GOT3 (cell line): ENCODE results near the gene ZNRD2.
"Not testable (repeated sequence)": the region's sequence is repeated elsewhere in the genome, so short reads cannot be mapped to it uniquely, and the experiment has no call there.

Experiments used
- DNase-seq: peaks from one replicate; lab custom pipeline; 2025; ENCODE audit warnings: mixed read lengths; lab: John Stamatoyannopoulos, UW

ZNRD2 gene, protein sequence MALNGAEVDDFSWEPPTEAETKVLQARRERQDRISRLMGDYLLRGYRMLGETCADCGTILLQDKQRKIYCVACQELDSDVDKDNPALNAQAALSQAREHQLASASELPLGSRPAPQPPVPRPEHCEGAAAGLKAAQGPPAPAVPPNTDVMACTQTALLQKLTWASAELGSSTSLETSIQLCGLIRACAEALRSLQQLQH

GRCh38 chr11:65569973-65570918 is at the start of gene ZNRD2:
Gene ZNRD2, plus strand, starts transcription at chr11:65570477. Its CDS starts 15 bp downstream, at chr11:65570492.
- DNase-seq = peak; percentile 90

GRCh38 chr11:65521777-65522521 is 48.3 kb upstream of the ZNRD2 start:
- DNase-seq = not testable (repeated sequence)

DNA sequence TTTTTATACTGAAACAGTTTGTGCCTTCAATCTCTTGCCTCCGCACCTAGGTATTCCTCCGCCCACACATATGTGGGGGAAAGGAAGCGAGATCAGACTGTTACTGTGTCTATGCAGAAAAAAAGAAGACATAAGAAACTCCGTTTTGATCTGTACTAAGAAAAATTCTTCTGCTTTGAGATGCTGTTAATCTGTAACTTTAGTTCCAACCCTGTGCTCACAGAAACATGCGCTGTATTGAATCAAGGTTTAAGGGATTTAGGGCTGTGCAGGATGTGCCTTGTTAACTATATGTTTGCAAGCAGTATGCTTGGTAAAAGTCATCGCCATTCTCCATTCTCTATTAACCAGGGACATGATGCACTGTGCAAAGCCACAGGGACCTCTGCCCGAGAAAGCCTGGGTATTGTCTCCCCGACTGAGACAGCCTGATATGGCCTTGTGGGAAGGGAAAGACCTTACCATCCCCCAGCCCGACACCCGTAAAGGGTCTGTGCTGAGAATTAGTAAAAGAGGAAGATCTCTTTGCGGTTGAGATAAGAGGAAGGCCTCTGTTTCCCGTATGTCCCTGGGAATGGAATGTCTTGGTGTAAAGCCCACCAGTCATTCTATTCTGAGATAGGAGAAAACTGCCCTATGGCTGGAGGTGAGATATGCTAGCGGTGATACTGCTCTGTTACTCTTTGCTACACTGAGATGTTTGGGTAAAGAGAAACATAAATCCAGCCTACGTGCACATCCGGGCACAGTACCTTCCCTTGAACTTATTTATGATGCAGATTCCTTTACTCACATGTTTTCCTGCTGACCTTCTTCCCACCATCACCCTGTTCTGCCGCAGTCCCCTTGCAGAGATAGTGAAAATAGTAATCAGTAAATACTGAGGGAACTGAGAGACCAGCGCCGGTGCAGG is 47.3 kb upstream of the ZNRD2 start:
- DNase-seq = not testable (repeated sequence)

- not testable (repeated sequence) for DNase-seq
Measured at GRCh38 chr11:65523631-65523968, 46.7 kb upstream of the ZNRD2 start.

DNA sequence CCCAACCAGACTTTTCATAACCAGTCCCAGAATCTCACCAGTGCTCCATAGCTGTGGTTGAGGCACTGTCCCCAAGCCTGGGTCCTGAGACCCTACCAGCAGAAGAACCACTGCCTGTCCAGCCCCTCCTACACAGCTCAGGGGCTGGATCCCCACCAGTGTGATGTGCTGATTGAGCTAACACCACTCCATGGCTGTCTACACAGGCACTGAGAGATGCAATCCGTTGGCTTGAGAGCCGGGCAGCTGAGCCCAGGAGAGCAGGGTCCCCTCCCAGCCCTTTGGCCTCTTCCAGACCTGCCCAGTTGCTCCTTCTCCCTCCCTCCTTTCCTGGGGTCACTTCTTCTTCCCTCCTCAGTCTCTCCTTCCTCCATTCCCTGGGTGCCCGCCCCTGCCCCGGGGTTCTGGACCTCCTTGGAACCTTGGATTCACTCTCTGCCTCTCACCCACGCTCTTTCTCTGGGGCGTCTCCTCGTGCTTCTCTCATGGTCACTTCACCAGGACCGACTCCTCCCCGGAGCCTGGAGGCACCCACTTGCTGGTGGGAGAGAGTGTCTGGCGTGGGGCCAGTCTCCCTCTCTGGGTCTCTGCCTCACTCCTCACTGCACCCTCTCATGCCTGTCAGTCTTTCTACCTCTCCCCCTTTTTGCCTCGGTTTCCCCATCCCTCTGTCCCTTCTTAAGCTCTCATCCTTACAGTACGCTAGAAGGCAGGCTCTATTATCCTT is 46.1 kb upstream of the ZNRD2 start:
- no peak for DNase-seq

DNA sequence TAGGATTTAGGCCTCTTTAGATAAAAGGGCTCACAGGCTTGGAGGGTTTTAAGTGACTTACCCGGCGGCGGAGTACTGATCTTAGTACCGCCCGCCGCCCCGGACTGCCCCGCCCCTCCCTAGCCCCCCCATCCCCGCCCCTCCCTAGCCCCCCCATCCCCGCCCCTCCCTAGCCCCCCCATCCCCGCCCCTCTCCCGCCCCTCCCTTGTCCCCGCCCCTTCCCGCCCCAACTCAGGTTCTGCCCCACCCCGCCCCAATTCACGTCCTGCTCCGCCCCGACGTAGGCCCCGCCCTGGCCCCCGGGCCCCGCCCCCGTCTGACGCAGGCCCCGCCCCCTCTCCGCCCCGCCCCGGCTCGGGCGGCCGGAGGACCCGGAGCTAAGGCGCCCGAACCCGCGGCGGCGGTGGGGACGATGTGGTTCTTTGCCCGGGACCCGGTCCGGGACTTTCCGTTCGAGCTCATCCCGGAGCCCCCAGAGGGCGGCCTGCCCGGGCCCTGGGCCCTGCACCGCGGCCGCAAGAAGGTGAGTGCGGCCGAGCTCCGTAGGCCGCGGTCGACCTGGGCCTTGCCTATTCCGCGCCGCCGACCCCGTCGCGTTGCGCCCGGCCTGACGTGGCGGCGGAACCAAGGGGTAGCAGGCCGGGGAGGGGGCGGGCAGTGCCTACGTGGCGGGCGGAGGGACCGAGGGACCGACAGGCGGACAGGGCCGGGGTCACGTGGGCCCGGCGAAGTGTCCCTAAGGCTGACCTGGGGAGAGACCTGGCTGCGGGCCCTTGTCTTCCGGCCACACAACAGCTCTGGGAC is 45.3 kb upstream of the ZNRD2 start, which contains the start of gene SCYL1:
Gene SCYL1 (plus strand): TSS at position 343 of the 805 bp plus-strand sequence. CDS start 71 bp downstream, at position 414.
- peak; percentile 10 for DNase-seq

GRCh38 chr11:65525546-65526480 is 44.5 kb upstream of the ZNRD2 start:
- DNase-seq = no peak

DNA sequence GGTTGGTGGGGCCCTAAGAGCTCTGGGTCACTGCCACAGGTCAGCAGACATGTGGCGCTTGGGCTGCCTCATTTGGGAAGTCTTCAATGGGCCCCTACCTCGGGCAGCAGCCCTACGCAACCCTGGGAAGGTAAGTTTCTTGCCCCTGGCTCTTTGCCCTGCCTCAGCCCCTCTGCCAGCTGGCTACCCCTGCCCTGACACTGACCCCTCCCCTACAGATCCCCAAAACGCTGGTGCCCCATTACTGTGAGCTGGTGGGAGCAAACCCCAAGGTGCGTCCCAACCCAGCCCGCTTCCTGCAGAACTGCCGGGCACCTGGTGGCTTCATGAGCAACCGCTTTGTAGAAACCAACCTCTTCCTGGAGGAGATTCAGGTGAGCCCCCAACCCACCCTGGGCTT is 43.5 kb upstream of the ZNRD2 start:
- DNase-seq = no peak

DNA sequence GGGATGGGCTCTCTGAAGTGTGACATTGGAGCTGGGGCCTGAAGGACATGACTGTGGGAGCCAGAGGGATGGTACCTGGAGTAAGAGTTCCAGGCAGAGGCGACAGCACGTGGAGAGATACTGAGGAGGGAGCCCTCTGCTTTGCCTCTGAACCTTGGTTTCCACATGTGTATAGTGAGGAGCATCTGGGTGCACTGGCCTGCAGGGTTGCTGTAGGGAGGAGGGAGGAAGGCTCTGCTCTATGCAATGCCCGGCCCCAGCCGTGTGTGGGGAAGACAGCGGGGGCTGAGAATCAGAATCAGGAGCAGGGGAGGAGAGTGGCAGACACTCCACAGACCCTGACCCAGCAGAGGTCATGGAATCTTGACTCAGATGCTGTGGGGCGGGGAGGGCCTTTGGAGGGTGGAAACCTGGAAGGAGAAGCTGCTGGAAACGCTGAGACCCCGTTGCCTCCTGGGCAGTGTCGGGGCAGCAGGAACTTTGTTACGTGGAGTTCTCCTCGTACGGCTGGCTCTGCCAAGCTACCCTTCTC is 41.4 kb upstream of the ZNRD2 start:
- no peak for DNase-seq

DNA sequence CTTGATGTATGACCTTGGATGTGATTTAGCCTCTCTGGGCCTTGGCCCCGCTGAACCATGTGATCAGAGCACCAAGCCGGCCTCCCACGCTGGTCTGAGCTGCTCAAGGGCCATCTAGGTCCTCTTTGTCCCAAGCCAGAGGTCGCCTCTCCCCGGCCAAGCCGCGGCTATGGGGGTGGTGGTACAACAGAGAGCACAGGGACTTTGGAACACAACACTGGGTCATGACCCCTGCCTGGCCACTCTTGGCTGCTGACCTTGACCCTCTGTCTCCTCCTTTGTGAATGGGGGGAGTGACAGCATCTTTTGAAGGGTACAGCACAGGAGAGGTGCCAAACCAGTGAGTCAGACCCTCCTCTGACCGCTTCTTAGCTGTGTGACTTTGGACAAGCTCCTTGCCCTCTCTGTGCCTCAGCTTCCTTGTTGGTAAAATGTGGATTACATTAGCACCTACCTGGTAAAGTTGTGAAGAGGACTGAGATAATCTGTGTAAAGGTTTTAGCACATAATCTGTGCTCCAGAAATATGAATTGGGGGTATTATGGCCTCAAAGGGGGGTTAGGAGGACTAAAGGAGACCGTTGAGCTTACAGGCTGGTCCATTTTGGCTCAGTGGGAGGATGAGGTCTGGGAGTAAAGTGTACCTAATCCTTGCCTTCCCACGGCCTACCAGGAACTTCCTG is 40.7 kb upstream of the ZNRD2 start:
- no peak for DNase-seq

DNA sequence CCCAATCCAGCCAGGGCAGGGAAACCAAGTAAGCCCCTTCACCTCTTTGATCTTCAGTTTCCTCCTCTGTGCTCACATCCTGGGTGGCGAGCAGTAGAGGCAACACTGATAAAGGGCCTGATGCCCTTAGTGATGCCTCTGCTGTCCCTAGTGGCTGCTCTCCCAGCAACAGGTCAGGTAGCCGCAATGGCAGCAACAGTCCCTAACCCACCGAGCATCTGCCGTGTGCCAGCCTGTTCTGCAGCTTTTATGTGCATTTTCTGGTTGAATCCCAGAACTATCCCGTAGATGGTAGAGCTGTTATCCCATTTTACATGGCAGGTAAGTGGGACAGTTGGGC is 40.1 kb upstream of the ZNRD2 start:
- DNase-seq = no peak

DNA sequence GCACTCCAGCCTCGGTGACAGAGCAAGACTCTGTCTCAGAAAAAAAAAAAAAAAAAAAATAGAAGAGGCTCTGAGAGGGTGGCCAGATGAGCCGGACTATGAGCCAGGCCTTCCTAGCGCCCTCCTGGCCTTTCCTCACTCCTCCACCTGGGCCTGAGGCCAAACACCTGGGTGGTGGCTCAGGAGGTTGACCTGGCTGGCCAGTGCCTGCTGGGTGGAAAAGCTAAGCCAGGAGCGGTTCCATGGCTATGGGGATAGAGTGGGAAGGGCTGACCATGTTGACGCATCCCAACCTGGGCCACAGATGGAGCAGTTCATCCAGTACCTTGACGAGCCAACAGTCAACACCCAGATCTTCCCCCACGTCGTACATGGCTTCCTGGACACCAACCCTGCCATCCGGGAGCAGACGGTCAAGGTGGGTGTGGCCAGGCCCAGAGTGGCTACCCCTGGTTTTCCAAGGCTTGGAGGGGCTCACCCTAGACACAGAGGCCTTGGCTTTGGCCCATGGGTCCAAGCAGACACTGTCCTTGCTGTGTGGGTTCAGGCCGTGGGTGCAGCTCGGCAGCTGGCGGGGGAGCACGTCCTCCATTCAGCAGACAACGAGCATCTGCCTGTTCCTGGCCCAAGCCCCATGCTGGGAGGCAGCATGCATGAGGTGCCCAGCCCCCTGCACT is 37.8 kb upstream of the ZNRD2 start:
- no peak for DNase-seq

GRCh38 chr11:65535102-65535501 is 35.2 kb upstream of the ZNRD2 start:
- DNase-seq = no peak

GRCh38 chr11:65536412-65537295 is 33.6 kb upstream of the ZNRD2 start:
- DNase-seq = no peak

GRCh38 chr11:65537296-65537597 is 33.0 kb upstream of the ZNRD2 start:
- DNase-seq = no peak

- DNase-seq = no peak
Measured at GRCh38 chr11:65537620-65538231, 32.6 kb upstream of the ZNRD2 start.
